NCI-H128 (cell line): ENCODE measurements around the gene ZDHHC24.

Source experiments
- DNase-seq: peaks from one replicate; lab custom pipeline; 2025; ENCODE audit not compliant: unreplicated experiment; lab: John Stamatoyannopoulos, UW

Gene ZDHHC24

DNA sequence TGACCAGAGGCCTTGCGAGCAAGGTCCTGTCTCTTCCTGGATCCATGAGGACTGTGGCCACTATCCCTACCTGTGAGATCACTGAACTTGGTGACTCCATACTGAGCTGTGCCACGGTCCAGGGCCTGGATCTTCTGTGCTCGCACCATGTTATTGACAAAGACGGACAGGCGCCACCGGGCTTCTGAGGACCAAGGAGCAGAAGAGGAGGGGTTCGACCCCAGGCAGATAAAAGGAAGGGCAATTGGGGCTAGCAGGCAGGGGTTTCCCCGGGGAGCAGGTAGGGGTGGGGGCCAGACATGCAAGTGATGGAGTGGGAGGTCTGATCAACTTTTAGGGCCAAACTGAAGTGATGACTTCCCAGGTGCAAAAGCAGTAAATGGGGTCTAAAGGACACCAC is 20.4 kb upstream of the ZDHHC24 start:
- DNase-seq = no peak

DNA sequence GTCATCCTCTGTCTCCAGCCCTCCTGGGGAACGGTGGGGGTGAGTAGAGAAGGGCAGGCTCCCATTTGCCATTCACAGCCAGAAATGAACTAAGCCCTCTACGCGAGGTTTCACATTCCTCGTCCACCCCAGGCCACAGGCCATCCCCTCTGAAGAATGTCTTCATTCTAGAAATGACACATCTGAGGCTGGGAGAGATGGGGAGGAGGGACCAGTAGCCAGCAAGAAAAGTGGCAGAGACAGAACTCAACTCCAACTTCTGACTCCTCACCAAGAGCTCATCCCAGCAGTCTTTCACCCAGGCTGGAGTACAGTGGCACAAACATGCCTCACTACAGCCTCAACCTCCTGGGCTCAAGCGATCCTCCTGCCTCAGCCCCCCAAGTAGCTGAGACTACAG is 19.1 kb upstream of the ZDHHC24 start:
- no peak for DNase-seq

DNA sequence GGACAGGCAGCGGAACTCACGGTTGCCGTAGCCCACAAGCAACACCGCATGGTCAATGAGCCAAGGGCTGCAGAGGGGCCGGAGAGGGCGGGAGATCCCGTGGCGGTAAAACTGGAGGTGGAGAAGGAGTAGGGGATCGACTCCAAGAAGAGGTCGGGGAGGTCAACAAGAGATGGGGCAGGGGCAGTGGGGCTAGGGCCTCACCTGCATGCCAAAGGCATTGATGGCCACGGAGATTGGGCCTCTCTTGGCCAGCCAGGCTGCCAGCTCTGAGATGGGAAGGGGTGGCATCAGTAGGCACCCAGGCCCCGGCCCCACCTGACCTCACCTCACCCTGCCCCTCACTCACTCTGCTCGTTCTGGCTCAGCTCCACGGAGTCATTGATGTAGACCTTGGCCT is 18.7 kb upstream of the ZDHHC24 start:
- DNase-seq = no peak

DNA sequence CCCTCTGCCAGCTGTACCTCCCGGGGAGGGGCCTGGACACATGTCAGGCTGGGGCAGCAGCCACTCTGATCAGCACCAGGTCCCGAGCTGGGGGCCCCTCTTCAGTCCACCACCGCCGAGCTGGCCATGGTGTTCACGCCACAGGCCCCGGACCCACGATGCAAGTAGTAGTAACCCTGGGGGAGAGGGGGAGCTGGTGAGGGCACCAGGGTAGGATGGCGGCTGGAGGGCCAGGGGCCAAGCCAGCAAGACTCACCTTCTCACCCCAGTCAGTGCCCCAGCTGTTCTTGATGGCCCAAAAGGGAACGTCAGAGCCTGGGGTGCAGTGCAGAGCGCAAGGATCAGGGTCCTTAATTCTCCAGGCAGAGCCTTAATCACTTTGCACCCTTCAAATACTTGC is 18.0 kb upstream of the ZDHHC24 start:
- DNase-seq = no peak

DNA sequence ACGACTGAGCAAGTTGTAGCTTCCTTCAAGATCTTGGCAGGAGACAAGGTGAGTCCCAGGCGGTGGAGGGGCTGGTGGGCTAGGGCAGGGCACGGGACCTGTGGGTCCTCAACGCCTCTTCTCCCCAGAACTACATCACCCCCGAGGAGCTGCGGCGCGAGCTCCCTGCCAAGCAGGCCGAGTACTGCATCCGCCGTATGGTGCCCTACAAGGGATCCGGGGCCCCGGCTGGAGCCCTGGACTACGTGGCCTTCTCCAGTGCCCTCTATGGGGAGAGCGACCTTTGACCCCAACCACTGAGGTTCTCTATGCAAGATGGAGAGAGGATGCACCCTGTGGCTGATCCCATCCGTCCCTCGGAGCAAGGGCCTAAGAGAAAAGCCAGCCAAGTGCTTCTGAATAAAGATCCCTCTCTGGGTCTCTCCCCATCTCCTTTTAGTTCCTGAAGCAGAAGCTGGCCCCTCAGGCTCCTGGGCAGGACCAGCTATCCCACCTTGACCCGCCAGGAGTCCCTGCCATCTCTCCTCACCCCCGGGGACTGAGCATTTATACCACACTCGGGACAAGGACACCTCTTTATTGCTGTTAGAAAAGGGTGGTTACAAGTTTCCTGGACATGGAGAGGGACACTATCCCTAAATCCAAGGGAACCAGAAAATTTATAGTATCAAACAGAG is 17.2 kb upstream of the ZDHHC24 start:
- DNase-seq = no peak

DNA sequence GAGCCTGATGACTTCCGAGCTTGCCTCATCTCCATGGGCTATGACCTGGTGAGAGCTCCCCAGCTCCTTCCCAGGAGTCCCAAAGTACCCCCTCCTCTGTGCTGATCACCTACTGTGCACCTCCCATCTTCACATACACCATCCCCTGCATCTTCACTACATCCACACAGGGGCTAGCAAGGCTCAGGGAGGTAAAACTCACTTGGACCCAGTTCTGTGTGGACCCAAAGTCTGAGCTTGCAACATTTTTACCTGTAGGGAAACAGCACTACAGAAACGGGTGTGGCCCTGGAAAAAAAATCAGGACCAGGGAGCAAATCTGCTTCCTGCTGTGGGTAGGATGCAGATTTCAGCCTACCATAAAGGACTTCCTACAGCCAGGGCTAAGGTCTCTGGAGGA is 16.4 kb upstream of the ZDHHC24 start:
- DNase-seq = no peak

DNA sequence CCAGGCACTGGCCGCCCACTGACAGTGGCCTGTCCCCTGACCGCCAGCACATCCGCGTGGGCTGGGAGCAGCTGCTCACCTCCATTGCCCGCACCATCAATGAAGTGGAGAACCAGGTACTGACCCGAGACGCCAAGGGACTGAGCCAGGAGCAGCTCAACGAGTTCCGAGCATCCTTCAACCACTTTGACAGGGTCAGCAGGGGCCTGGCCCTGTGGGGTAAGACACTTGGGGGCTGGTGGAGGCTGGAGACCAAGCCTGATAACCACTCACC is 16.1 kb upstream of the ZDHHC24 start:
- no peak for DNase-seq

DNA sequence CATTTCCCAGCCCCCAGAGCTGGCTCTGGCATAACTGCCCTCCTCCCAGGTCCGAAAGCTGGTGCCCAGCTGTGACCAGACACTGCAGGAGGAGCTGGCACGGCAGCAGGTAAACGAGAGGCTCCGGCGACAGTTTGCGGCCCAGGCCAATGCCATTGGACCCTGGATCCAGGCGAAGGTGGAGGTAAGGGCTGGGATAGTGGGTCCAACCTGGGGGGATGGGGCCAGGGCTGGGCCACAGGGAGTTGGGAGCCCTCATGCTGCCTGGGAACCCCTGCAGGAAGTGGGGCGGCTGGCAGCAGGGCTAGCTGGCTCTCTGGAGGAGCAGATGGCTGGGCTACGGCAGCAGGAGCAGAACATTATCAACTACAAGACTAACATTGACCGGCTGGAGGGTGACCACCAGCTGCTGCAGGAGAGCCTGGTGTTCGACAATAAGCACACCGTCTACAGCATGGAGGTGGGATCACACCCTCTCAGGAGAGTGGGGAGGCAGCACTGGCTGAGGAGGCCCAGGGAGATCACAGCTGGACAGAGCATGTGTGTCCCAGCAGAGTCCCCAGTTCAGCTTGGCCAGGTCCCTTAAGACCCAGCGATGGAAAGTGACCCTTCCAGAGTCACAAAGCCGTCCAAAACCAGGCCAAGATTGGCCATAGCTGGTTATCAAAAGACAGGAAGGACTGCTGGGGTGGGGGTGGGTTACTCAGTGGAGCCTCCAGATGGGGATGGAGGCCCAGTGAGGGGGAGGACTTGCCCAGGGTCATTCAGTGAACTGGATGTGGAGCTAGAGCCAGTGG is 15.5 kb upstream of the ZDHHC24 start:
- DNase-seq = no peak

DNA sequence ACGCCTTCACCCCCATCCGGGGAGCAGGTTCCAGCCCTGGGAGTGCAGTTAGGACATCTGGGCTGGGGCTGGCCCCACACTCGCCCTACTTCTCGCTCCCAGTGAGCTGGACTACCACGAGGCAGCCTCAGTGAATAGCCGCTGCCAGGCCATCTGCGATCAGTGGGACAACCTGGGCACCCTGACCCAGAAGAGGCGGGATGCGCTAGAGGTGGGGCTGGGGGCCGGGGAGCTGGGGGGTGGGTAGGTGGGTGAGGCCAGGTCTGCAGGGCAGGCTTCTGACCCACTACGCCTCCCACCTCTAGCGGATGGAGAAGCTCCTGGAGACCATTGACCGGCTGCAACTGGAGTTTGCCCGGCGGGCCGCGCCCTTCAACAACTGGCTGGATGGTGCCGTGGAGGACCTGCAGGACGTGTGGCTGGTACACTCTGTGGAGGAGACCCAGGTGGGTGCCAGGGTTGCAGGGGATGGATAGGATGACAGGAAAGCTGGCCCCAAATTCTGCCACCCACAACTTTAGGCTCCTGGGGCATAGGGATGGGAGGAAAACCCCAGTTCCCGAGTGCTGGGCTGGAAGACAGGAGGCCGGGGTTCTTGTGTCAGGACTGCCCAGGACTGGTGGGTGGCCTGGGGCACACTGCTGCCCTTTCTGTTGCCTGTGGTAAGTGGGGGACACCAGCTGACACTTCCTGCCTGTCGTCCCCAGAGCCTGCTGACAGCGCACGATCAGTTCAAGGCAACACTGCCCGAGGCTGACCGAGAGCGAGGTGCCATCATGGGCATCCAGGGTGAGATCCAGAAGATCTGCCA is 14.2 kb upstream of the ZDHHC24 start:
- no peak for DNase-seq

DNA sequence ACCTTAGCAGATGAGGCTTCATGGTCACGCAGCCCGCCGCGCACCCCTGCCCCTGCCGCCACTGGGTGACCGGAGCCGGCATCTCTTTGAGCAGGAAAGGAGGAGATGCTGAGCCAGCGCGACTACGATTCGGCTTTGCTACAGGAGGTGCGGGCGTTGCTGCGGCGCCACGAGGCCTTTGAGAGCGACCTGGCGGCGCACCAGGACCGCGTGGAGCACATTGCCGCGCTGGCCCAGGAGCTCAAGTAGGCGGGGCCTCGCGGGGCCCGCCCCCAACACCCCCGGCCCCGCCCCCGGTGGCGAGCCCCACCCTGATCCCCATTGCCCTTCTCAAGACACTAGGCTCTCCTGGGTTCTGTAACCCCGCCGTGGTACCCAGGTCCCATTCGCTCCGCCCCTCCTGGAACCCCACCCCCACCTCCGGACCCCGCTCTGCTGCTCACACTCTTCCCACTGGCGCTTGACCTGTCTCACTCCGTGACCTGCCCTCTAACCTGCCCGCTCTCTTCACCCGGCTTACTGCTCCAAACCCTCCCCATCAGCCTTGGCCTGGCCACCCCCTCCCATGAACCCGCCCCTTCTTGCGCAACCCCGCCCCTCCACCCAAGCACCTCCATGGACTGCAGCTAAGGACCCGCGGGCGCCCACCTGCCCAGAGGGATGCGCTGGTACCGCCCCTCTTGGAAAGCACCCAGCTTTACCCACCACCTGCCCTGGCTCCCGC is 13.5 kb upstream of the ZDHHC24 start:
- DNase-seq = no peak

DNA sequence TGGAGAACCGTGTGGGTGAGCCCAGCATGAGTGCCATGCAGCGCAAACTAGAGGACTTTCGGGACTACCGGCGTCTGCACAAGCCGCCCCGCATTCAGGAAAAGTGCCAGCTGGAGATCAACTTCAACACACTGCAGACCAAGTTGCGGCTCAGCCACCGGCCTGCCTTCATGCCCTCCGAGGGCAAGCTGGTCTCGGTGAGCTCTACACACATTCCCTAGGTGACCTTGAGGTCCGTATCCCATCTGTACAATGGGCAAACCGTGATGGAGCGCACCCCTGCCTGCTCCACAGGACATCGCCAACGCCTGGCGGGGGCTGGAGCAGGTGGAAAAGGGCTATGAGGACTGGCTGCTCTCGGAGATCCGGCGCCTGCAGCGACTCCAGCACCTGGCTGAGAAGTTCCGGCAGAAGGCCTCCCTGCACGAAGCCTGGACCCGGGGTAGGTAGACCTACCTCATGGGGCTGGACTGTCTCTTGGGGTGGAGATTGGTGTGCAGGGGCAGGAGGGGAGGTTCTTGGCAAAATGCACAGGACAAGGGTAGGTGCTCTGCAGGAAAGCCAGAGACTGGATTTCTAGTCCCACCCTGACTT is 12.0 kb upstream of the ZDHHC24 start:
- no peak for DNase-seq

DNA sequence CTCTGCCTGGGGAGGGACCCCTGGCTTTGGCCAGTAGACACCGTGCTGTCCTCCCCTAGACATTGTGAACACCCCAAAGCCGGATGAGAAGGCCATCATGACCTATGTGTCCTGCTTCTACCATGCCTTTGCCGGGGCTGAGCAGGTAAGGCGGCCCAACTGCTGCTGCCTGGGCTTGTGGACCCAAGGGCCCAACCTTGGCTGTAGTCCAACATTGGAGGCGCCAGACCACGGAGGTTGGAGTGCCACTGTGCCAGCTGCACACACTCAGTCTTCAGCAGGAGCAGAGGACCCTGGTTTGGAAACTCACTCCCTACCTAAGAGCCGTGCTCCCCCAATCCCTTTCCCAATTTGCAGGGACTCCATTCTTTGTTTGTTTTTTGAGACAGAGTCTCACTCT is 10.2 kb upstream of the ZDHHC24 start:
- DNase-seq = no peak

DNA sequence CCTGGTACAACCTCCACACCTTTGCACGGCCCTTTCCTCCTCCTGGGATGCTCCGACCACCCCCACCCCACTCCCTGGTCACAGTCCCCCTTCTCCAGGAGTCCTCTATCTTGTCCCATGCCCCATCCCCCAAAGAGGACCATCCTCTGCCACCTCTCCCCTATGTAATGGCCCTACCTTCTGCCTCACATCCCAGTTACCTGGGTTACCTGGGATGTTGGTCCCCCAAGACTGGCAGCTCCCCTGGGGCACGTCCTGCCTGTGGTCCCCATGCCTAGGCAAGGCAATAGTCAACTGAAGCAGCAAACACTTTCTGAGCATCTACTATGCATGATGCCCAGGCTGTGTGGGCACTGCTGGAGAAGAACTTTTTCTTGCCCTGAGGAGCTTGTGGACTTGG is 9.6 kb upstream of the ZDHHC24 start:
- DNase-seq = no peak

DNA sequence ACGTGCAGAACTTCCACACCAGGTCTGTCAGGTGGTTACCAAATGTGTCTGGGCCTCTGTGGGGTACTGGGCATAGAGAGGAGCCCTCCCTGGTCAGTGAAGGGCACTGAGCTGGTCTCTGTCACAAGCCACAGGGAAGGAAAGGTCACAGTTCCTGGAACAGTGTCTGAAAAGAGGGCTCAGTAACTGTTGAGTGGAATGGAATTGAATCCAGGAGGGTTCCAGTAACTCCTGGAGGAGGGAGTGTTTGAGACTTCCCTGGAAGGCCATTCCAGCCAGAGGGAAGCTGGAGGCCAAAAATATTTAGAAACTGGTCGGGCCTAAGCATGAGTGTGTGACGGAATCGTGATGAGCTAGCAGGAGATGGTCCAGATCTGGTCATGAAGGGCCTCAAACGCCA is 8.8 kb upstream of the ZDHHC24 start:
- no peak for DNase-seq

DNA sequence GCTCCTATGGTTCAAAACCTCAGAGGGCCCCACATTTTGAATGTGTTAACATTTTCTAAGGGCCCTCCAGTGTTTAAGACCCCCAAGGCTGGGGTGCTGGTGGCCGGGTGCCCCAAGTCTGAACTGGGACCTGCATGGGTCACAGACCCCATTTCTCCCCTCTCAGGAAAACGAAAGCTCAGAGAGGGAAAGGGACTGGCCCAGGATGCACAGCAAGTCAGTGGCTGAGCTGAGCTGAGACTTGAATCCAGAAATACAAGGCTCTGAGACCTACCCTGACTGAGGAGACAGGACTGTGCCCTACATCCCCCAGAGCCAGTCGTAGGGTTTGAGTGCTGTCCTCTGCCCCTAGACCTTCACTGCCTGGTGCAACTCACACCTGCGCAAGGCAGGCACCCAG is 5.0 kb upstream of the ZDHHC24 start:
- DNase-seq = no peak

DNA sequence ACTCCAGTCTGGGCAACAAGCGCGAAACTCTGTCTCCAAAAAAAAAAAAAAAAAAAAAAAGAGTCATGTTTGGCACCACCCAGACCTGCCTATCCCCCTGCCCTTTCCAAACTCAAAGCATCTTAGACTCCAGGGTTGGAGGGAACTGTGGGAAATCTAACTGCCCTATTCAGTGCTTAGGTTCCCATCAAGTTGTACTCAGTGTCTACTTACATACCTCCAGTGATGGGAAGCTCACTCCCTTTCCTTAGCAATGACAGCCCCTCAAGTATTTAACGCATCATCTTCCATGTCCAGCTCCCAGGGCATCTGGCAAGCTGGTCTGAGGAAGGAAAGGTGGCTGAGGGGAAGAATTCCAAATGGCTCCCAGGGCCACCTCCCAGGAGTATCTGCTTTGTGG is 3.8 kb upstream of the ZDHHC24 start:
- DNase-seq = no peak

DNA sequence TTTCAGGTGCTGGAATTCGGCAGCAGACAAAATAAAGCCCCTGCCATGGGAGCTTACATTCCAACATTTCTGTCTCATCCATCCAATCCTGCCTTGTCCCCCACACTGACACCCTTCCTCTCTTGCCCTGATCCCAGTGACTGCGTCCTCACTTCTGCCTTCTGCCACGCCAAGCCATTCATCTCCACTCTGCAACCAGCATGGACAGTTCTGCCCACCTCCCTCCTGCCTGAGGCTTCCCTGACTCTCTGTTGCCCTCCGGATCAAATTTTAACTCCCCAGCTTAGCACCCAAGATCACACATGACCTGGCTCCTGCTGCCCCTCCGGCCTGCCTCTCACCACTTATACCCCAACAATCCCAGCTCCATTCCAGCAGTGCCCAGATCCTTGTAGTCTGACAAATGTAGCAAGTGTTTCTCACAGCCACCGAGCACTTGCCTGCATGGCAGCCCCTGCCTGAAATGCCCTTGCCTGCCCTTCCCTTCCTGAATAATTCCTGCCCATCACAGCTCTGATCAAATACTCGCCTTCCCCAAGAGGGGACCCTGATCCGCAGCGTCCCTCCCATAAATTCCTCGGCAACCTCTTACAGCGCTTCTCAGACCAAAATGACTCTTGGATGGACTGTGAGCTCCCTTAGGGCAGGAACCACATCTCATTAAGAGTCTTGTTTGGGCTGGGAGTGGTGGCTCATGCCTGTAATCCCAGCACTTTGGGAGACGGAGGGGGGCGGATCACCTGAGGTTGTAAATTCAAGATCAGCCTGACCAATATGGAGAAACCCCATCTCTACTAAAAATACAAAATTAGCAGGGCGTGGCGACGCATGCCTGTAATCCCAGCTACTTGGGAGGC is 3.2 kb upstream of the ZDHHC24 start:
- no peak for DNase-seq

DNA sequence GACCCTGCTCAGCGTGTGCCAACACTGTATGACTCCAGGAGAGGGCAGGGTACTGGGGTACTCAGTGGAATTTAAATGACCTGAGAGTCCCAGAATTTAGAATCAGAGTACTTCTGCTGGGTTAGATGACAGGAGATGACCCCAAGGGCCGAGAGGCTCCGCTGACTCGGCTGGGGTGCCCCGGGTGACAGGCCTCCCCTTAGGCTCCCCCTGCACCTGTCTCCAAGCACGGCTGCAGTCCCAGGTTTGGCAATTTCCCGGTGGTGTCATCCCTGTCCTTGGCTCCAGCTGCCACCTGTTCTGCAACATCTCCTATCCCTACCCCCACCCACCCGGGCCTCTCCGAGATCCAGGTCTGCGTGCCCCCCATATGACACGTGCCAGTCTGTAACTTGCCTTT is 2.2 kb upstream of the ZDHHC24 start:
- DNase-seq = no peak

DNA sequence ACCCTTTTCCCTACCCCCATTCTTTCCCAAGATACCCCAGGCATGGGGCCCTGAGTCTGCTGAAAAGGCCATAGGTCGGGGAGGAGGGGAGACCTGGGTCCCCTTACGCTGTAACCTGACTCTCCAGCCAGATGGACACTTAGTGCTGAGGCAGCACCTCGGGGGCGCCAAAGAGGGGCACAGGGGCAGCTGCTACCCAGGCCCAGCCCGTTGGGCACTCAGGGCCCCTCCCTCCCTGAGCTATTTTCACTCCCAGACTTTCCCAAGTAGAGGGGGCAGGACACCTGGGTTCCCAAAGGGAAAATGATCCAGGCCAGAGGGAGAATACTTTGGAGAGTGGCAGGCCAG is 1.8 kb upstream of the ZDHHC24 start:
- no peak for DNase-seq

DNA sequence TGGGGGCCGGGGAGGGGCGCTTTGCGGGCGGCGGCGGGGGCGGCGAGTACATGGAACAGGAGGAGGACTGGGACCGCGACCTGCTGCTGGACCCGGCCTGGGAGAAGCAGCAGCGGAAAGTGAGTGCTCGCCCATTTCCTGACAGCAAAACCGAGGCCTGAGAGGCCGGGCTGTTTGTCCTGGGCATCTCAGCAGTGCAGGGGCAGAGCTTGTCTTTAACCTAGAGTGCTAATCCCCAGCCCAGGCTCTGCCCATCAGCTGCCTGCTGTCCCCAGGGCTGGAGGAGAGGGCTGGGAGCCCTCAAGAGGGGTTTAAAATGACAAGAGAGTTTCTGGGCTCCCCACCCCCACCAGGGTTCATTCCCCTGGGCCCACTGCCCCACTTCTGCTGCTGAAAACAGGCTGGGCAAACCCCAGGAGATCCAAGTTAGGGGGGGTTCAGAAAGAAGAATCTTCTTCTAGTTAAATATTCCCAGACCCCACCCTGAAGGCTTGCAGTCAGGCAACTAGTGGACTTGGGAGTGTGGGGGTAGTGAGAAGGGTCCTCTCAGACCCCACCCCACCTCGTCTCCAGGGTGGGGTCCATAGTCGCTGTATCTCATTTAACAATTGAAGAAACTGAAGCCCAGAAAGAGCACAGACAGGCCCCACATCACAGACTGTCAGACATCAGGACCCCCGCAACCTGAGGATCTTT is 1.3 kb upstream of the ZDHHC24 start:
- DNase-seq = no peak
